K562 (cell line): ENCODE data around the gene CACNB1.

Experiments used
- BRCA1 ChIP-seq, 2 experiments: fragments of 450-650 bp in 1 of 2; sonication (generic) in 1 of 2; formaldehyde crosslinking in 1 of 2; IDR thresholded peaks; 2 replicates each; pipeline versions ENCODE4 v1.5.0 to v1.6.1; 2017 to 2020; ENCODE audit warnings: mild to moderate bottlenecking in 1 of 2, missing genetic modification reagents in 1 of 2
- CBFB ChIP-seq: sonication (generic); formaldehyde crosslinking; IDR thresholded peaks from 2 replicates; pipeline ENCODE4 v1.4.0; 2020; ENCODE audit warnings: mild to moderate bottlenecking, missing genetic modification reagents
- CBX3 ChIP-seq, 2 experiments: IDR thresholded peaks; 1 replicate in 1 of 2; 2 replicates in 1 of 2; pipeline ENCODE4 v1.6.1; 2012; ENCODE audit warnings: inconsistent platforms in 2 of 2, low read length in 2 of 2, borderline replicate concordance in 1 of 2, control low read depth in 1 of 2
- FOXA1 ChIP-seq: fragments of 450-650 bp; IDR thresholded peaks from 2 replicates; pipeline ENCODE4 v1.6.1; 2016; ENCODE audit warnings: mild to moderate bottlenecking, borderline replicate concordance
- HMGN3 ChIP-seq: IDR thresholded peaks from 2 replicates; pipeline ENCODE4 v1.6.1; 2011; ENCODE audit warnings: borderline replicate concordance, low read depth, mild to moderate bottlenecking, mixed read lengths, low read length; ENCODE audit not compliant: insufficient read length; ENCODE audit errors: extremely low read depth
- KDM5B ChIP-seq: fragments of 200-600 bp; sonication (generic); IDR thresholded peaks from 2 replicates; pipeline ENCODE4 v1.6.1; 2012; ENCODE audit warnings: low read depth, mild to moderate bottlenecking, moderate library complexity, low read length, control low read depth, inconsistent platforms; ENCODE audit not compliant: insufficient replicate concordance
- PTTG1 ChIP-seq: fragments of 450-650 bp; IDR thresholded peaks from 2 replicates; pipeline ENCODE4 v1.6.1; 2016; ENCODE audit warnings: low read depth, mild to moderate bottlenecking, missing genetic modification characterization, missing compliant biosample characterization
- SPI1 ChIP-seq: IDR thresholded peaks from 2 replicates; pipeline ENCODE4 v1.6.1; 2011; ENCODE audit warnings: low read depth, low read length, control low read depth, borderline replicate concordance
- TAF1 ChIP-seq: IDR thresholded peaks from 2 replicates; pipeline ENCODE4 v1.6.1; 2011; ENCODE audit warnings: mild to moderate bottlenecking, low read length, moderate library complexity; ENCODE audit not compliant: insufficient read depth, control insufficient read depth, severe bottlenecking; ENCODE audit errors: extremely low read depth
- ZNF717 ChIP-seq: fragments of 250-450 bp; sonication (Bioruptor Pico); IDR thresholded peaks from 2 replicates; pipeline ENCODE4 v1.5.0; 2021
- TF ChIP-seq, protein P1 (sequence below): fragments of 250-450 bp; sonication (Bioruptor Pico); IDR thresholded peaks from 2 replicates; pipeline ENCODE4 v1.8.0; 2021; ENCODE audit warnings: moderate library complexity, mild to moderate bottlenecking, inconsistent platforms
- TF ChIP-seq, protein P2 (sequence below), 2 experiments: fragments of 150-350 bp in 1 of 2; IDR thresholded peaks; 2 replicates each; pipeline ENCODE4 v1.6.1; 2012 to 2016; ENCODE audit warnings: low read depth in 2 of 2, low read length in 2 of 2, mild to moderate bottlenecking in 1 of 2, moderate library complexity in 1 of 2
- TF ChIP-seq, protein P3 (sequence below), 2 experiments: fragments of 450-650 bp; IDR thresholded peaks; 2 replicates each; pipeline ENCODE4 v1.6.1; 2016; ENCODE audit warnings: mild to moderate bottlenecking in 2 of 2, borderline replicate concordance in 1 of 2, low read depth in 1 of 2, moderate library complexity in 1 of 2

DNA sequence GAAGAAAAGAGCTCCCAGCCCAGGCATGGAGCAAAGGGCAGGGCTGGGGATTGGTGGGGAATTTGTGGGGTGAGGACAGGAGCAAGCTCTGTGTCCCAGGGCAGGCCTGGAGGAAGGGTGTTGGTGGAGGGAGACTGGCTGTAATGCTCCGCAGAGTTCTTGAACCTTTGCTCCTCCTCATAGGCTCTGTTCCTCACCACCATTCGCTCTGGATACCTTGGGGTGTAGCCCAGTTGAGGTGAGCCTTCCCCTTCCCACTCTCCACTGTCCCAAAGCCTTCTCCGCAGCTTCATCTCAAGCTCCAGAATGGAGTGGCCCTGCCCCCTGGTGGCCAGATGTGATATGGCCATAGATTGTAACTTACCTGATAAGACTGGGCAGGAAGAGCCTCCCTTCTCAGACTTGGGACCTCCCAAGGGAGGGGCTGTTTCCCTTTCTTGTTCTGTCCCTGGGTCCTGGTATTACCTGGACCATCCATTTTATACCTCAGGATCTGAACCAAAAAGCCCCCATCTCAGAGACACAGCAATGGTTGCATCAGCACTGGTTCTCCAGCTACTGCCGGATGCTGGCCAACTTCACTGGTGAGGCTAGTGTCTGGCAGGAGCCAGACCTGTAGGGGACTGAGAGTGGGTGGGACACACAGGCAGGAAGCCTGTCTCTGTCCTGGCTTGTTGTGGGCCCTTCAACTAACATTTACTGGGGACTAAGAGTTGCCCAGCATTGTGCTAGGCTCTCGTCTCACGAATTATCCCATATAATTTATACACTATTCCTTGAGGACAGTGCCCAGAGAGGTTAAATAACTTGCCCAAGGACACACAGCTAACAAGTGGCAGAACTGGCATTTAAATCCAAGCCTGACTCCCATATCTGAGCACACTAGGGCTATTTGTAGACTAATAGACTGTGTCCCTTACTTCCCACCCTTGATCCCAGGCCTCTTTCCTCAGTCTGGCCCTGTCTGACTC, 47.4 kb upstream of the CACNB1 start:
- TF ChIP-seq, protein P1, sequence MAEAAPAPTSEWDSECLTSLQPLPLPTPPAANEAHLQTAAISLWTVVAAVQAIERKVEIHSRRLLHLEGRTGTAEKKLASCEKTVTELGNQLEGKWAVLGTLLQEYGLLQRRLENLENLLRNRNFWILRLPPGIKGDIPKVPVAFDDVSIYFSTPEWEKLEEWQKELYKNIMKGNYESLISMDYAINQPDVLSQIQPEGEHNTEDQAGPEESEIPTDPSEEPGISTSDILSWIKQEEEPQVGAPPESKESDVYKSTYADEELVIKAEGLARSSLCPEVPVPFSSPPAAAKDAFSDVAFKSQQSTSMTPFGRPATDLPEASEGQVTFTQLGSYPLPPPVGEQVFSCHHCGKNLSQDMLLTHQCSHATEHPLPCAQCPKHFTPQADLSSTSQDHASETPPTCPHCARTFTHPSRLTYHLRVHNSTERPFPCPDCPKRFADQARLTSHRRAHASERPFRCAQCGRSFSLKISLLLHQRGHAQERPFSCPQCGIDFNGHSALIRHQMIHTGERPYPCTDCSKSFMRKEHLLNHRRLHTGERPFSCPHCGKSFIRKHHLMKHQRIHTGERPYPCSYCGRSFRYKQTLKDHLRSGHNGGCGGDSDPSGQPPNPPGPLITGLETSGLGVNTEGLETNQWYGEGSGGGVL = no peak
- TF ChIP-seq CBFB (no peak), CBX3 (IDR thresholded peaks at IDR 0.05; ENCODE audit: borderline replicate concordance in 1 of 2, low read length in 2 of 2) (no peak), HMGN3 (no peak), PTTG1 (tag) (no peak), KDM5B (no peak), TAF1 (no peak), FOXA1 (no peak), BRCA1 (IDR thresholded peaks at IDR 0.05) (no peak), BRCA1 (CRISPR knock-in tag; IDR thresholded peaks at IDR 0.05) (no peak), SPI1 (peak; percentile 32; the same call in 1 of the 2 replicates), ZNF717 (no peak)
- TF ChIP-seq, protein P2, sequence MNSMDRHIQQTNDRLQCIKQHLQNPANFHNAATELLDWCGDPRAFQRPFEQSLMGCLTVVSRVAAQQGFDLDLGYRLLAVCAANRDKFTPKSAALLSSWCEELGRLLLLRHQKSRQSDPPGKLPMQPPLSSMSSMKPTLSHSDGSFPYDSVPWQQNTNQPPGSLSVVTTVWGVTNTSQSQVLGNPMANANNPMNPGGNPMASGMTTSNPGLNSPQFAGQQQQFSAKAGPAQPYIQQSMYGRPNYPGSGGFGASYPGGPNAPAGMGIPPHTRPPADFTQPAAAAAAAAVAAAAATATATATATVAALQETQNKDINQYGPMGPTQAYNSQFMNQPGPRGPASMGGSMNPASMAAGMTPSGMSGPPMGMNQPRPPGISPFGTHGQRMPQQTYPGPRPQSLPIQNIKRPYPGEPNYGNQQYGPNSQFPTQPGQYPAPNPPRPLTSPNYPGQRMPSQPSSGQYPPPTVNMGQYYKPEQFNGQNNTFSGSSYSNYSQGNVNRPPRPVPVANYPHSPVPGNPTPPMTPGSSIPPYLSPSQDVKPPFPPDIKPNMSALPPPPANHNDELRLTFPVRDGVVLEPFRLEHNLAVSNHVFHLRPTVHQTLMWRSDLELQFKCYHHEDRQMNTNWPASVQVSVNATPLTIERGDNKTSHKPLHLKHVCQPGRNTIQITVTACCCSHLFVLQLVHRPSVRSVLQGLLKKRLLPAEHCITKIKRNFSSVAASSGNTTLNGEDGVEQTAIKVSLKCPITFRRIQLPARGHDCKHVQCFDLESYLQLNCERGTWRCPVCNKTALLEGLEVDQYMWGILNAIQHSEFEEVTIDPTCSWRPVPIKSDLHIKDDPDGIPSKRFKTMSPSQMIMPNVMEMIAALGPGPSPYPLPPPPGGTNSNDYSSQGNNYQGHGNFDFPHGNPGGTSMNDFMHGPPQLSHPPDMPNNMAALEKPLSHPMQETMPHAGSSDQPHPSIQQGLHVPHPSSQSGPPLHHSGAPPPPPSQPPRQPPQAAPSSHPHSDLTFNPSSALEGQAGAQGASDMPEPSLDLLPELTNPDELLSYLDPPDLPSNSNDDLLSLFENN (IDR thresholded peaks at IDR 0.05; ENCODE audit: low read depth in 2 of 2, low read length in 2 of 2) = no peak
- TF ChIP-seq, protein P3, sequence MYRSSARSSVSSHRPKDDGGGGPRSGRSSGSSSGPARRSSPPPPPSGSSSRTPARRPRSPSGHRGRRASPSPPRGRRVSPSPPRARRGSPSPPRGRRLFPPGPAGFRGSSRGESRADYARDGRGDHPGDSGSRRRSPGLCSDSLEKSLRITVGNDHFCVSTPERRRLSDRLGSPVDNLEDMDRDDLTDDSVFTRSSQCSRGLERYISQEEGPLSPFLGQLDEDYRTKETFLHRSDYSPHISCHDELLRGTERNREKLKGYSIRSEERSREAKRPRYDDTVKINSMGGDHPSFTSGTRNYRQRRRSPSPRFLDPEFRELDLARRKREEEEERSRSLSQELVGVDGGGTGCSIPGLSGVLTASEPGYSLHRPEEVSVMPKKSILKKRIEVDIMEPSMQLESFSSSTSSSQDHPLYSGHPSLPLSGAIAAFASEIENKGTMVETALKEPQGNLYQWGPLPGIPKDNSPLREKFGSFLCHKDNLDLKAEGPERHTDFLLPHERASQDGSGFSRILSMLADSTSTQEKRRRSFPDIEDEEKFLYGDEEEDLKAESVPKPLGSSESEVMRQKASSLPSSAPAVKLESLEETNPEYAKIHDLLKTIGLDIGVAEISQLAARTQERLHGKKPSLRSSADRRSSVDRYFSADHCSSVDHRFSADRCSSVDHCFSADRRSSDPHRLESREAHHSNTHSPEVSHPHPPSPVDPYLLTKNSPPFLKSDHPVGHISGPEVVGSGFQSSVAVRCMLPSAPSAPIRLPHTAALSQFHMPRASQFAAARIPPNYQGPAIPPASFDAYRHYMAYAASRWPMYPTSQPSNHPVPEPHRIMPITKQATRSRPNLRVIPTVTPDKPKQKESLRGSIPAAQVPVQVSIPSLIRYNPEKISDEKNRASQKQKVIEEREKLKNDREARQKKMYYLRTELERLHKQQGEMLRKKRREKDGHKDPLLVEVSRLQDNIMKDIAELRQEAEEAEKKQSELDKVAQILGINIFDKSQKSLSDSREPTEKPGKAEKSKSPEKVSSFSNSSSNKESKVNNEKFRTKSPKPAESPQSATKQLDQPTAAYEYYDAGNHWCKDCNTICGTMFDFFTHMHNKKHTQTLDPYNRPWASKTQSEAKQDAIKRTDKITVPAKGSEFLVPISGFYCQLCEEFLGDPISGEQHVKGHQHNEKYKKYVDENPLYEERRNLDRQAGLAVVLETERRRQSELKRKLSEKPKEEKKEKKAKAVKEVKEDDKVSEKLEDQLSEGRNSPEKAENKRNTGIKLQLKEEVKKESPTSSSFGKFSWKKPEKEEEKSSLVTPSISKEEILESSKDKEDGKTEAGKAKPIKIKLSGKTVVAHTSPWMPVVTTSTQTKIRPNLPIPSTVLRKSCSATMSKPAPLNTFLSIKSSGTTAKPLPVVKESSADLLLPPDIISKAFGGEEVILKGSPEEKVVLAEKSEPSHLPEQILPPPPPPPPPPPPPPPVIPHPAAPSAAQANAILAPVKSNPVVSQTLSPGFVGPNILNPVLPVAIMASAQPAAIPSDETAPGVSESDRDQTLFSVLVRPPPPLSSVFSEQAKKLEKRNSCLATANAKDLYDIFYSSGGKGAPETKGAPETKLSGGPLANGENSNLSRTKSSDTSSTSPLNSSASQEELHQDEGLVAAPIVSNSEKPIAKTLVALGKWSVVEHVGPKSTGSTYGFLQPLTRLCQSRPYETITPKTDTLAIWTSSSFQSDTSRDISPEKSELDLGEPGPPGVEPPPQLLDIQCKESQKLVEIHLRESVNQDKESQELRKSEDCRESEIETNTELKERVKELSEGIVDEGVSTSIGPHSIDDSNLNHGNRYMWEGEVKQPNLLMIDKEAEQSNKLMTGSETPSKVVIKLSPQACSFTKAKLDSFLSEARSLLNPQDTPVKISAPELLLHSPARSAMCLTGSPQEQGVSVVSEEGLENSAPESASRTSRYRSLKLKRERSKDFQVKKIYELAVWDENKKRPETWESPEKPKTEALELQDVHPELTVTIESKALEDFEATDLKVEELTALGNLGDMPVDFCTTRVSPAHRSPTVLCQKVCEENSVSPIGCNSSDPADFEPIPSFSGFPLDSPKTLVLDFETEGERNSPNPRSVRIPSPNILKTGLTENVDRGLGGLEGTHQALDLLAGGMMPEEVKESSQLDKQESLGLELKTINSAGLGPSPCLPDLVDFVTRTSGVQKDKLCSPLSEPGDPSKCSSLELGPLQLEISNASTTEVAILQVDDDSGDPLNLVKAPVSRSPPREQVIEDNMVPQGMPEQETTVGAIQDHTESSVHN (IDR thresholded peaks at IDR 0.05; ENCODE audit: borderline replicate concordance in 1 of 2, low read depth in 1 of 2) = no peak
